HL-60 (cell line): ENCODE data around the gene HSPA1A.

Experiments
- DNase-seq, 2 experiments: peaks; one replicate each; pipeline ENCODE4 v3.0.0-alpha.2; 2010 to 2020; ENCODE audit warnings: low read depth in 1 of 2, low spot score in 1 of 2
- H3K27ac ChIP-seq: fragments of 250-450 bp; sonication (Bioruptor Pico); replicated peaks from 2 replicates; pipeline ENCODE4 v1.5.1; 2020; ENCODE audit warnings: mild to moderate bottlenecking, moderate library complexity
- H3K27me3 ChIP-seq: fragments of 250-450 bp; sonication (Bioruptor Pico); 2 replicates; pipeline ENCODE4 v1.5.1; 2021; ENCODE audit warnings: mild to moderate bottlenecking, moderate library complexity; ENCODE audit not compliant: insufficient read depth, poor library complexity, severe bottlenecking
- H3K4me3 ChIP-seq: replicated peaks from 2 replicates; pipeline ENCODE4 v1.5.1; 2011; ENCODE audit warnings: mild to moderate bottlenecking, control low read depth, low read length; ENCODE audit not compliant: insufficient read depth
- GABPA ChIP-seq: IDR thresholded peaks from 2 replicates; pipeline ENCODE4 v1.6.1; 2012; ENCODE audit warnings: low read depth
- POLR2AphosphoS5 ChIP-seq: IDR thresholded peaks from 2 replicates; pipeline ENCODE4 v1.6.1; 2012; ENCODE audit warnings: low read depth
- SPI1 ChIP-seq: IDR thresholded peaks from 2 replicates; pipeline ENCODE4 v1.6.1; 2012; ENCODE audit warnings: low read depth, mild to moderate bottlenecking, borderline replicate concordance
- TF ChIP-seq, protein P1 (sequence below): IDR thresholded peaks from one replicate; pipeline ENCODE4 v1.5.1; 2011; ENCODE audit warnings: low read length, control low read depth, inconsistent platforms; ENCODE audit not compliant: insufficient read depth
- TF ChIP-seq, protein P2 (sequence below): IDR thresholded peaks from 2 replicates; pipeline ENCODE4 v1.6.1; 2012; ENCODE audit warnings: low read depth; ENCODE audit not compliant: insufficient replicate concordance

Gene HSPA1A

DNA sequence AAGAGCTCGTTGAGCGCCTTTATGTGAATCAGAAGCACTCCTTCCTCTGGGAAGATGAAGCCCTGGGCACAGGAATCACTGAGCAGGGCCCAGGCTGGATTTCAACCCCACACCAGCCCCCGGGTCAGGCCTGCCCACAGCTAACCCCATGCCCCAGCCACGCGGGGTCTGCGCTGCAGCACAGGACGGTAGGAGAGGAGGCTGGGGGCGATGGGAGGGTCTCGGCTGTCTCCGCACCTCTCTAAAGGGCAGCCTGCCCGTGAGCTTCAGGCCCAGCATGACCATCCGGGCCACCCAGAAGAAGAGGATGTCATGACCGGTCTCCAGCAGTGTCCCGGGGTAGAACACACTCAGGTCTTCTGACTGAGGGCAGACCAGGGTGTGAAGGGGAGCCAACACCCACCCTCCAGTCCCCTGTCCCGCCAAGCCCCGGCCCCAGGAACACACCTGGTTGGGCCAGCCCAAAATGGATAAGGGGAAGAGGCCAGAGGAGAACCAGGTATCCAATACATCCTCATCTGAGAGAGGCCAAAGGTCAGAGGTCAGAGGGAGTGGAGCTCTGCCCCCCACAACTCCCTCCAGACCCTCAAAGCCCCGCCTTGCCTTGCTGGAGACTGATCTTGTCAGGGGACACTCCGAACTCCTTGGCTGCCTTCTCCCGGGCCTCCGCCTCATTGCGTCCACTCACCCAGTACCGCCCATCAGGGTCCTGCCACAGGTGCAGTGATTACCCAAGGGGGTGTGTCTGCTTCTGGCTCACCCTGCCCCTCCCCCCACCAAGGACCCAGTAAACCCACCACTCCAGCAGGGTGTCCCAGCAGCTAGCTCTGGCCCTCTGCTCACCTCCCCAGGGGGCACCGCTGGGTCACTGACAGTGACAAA, 33.9 kb upstream of the HSPA1A start:
- Histone ChIP-seq H3K27me3 (no peaks in the 10 kb centered on the region), H3K27ac (no peak overlapping the region), H3K4me3 (no peak overlapping the region)
- no peak for DNase-seq
- TF ChIP-seq, protein P1, sequence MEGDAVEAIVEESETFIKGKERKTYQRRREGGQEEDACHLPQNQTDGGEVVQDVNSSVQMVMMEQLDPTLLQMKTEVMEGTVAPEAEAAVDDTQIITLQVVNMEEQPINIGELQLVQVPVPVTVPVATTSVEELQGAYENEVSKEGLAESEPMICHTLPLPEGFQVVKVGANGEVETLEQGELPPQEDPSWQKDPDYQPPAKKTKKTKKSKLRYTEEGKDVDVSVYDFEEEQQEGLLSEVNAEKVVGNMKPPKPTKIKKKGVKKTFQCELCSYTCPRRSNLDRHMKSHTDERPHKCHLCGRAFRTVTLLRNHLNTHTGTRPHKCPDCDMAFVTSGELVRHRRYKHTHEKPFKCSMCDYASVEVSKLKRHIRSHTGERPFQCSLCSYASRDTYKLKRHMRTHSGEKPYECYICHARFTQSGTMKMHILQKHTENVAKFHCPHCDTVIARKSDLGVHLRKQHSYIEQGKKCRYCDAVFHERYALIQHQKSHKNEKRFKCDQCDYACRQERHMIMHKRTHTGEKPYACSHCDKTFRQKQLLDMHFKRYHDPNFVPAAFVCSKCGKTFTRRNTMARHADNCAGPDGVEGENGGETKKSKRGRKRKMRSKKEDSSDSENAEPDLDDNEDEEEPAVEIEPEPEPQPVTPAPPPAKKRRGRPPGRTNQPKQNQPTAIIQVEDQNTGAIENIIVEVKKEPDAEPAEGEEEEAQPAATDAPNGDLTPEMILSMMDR, result no peak
- TF ChIP-seq GABPA, result no peak
- TF ChIP-seq POLR2AphosphoS5, result no peak
- TF ChIP-seq, protein P2, sequence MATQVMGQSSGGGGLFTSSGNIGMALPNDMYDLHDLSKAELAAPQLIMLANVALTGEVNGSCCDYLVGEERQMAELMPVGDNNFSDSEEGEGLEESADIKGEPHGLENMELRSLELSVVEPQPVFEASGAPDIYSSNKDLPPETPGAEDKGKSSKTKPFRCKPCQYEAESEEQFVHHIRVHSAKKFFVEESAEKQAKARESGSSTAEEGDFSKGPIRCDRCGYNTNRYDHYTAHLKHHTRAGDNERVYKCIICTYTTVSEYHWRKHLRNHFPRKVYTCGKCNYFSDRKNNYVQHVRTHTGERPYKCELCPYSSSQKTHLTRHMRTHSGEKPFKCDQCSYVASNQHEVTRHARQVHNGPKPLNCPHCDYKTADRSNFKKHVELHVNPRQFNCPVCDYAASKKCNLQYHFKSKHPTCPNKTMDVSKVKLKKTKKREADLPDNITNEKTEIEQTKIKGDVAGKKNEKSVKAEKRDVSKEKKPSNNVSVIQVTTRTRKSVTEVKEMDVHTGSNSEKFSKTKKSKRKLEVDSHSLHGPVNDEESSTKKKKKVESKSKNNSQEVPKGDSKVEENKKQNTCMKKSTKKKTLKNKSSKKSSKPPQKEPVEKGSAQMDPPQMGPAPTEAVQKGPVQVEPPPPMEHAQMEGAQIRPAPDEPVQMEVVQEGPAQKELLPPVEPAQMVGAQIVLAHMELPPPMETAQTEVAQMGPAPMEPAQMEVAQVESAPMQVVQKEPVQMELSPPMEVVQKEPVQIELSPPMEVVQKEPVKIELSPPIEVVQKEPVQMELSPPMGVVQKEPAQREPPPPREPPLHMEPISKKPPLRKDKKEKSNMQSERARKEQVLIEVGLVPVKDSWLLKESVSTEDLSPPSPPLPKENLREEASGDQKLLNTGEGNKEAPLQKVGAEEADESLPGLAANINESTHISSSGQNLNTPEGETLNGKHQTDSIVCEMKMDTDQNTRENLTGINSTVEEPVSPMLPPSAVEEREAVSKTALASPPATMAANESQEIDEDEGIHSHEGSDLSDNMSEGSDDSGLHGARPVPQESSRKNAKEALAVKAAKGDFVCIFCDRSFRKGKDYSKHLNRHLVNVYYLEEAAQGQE, result no peak
- no peak for TF ChIP-seq SPI1

DNA sequence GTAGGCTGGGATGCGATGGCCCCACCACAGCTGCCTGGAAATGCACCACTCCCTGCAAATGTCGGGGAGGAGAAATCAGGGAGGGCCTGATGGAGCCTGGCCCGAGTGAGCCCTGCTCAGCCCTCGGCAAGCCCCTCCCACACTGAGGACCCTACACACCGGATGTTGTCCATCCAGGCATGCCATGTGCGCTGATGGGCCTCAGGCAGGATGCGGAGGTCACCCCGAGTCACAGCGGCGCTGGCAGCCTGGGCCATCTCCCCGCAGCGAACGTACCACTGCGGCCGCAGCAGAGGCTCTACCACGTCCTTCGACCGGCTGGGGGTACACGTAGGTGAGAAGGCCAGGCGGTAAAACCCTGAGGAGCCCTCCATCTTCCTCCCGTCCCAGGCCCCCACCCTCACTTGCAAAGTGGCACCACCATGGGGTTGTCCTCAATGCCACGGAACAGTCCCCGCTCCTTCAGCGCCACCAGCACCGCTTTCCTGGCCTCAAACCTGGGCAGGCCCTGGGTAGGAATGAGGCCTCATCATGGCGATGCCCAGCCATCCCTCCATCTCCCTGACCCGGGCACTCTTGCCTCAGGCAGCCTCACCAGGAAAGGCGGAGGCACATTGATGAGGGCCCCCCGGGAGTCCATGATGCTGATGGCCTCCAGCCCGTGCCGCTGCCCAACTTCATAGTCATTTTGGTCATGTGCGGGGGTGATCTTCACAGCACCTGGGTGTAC, 33.1 kb upstream of the HSPA1A start:
- DNase-seq, result no peak
- Histone ChIP-seq H3K27me3 (no peaks in the 10 kb centered on the region), H3K4me3 (no peak overlapping the region), H3K27ac (no peak overlapping the region)
- TF ChIP-seq POLR2AphosphoS5, result peak; percentile 36
- TF ChIP-seq SPI1, result no peak

DNA sequence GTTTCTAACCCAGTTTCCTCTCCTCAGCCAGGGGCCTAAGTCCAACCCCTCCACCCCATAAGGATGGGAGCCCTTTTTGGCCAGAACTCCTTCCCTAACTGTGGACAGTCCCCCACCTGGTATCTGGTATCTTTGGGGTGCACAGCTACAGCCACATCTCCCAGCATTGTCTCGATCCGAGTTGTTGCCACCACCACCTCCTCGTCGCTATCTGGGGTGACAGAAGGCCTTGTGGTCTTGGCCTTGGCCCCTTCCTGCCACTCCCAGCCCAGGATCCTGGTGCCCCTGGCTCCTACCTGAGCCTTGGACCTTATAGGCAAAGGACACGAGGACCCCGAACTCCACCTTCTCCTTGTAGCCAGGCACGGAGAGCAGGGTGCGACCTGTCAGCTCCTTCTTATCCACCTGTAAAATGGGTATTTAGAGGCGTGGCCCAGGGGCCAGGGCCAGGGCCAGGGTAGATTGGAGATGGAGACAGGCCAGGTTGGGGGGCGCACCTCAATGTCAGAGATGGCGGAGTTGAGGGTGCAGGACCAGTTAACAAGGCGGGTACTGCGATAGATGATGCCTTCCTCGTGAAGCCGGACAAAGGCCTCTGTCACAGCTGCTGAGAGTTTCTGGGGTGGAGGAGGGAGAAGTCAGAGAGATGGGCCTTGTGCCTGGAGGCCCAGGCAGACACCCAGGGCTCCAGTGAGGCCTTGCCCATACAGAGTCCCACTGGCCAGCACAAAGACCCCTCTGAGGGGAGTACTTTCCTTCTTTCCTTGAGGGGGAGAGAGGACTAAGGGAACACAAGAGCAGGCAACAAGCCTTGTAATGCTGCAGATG, 31.0 kb upstream of the HSPA1A start:
- no peaks in the 10 kb centered on the region for H3K27me3 ChIP-seq
- H3K27ac ChIP-seq, result no peak overlapping the region
- TF ChIP-seq, protein P2, result no peak
- TF ChIP-seq GABPA (no peak), SPI1 (no peak), POLR2AphosphoS5 (no peak)
- TF ChIP-seq, protein P1, result no peak

DNA sequence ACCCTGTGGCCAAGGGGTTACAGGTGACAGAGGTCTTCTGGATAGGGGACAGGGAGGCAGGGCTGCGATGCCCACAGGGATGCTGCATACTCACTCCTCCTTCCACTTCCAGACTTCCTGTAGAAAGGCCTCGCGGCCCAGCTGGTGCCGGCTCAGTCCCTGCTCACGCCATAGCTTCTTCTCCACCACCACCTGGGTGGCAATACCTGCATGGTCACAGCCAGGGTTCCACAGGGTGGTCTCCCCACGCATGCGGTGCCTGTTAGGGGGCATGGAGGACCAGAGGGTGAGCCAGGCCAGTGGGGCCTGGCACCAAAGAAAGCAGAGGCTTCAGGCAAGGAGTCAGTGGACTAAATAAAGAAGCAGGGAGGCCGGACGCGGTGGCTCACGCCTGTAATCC, 29.9 kb upstream of the HSPA1A start:
- no peak overlapping the region for H3K4me3 ChIP-seq
- TF ChIP-seq, protein P2, result no peak
- TF ChIP-seq SPI1, result no peak
- TF ChIP-seq GABPA, result no peak
- TF ChIP-seq, protein P1, result no peak
- no peak for TF ChIP-seq POLR2AphosphoS5
- DNase-seq, result no peak
- H3K27me3 ChIP-seq, result no peaks in the 10 kb centered on the region
- H3K27ac ChIP-seq, result no peak overlapping the region

More for the DNA sequence above, 31.0 kb upstream of the HSPA1A start:
- DNase-seq, result no peak
- no peak overlapping the region for H3K4me3 ChIP-seq
